ENCODE measurements around the gene ANK2.

Gene ANK2

DNA sequence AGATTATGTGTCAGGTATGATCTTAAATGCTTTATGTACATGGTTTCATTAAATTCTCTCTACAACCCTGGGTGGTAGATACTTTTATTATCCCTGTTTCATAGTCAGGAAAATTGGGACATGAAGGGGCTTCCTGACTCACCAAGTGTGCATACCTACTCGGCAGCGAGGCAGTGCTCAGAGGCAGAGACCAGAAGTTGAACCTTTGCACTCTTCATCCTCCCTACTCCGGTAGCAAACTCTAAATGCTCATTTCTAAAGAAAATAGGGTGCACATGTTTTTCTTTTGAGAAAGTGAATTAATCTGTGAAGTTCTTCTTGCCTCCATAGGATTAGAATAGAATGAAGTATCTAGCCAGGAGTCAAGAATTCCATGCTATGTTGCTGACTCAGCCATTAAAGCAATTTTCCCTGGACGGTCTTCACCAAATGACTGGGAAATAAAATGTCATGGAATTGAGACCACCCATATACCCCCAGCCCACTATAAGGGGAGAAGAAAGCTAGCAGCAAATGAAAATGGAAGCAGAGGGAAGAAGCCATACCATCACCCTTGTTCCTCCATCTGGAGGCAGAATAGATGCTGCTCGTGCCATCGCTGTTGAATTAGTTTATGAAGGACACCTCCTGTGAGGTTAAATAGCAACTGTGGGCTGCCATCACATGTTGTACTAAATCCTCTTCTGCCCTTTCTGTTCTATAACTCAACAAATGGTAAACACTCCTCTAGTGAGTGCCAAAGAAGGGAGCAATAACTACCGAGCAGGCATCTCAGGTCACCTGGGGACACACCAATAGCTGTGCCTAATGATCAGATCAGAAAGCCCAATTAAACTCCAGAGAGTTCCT is 356.6 kb downstream of the ANK2 start:
- DNase-seq: no peak

DNA sequence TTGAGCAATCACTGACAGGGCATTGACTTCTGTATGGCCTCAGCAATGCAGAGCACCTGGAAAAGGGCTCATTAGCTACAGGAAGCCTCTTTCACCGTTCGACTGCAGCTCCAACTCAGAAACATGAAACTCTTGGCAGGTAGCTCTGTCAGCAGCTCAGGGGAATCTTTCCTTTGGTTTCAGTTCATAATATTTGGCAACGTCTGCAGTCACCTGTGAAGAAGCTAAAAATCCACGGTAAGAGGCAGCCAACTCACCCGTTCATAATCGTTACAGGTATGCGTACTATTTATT is 357.2 kb downstream of the ANK2 start:
- DNase-seq: no peak

DNA sequence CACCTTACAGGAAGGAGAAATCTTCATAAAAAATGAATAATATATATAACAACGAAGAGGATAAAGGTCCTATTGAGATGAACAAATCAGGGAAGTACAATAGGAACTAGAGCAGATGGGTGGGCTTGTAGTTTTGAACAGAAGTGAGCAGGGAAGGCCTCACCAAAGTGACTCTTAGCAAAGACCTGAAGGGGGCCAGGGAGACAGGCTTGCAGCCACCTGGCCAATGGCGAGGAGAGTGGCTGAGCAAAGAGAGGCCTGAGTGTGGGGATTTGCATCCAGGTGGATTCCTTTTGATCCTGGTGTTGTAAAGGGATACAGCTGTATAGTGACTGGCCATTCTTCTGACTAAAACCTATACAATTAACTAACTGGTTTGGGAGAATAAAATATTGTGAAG is 358.0 kb downstream of the ANK2 start:
- no peak for DNase-seq

DNA sequence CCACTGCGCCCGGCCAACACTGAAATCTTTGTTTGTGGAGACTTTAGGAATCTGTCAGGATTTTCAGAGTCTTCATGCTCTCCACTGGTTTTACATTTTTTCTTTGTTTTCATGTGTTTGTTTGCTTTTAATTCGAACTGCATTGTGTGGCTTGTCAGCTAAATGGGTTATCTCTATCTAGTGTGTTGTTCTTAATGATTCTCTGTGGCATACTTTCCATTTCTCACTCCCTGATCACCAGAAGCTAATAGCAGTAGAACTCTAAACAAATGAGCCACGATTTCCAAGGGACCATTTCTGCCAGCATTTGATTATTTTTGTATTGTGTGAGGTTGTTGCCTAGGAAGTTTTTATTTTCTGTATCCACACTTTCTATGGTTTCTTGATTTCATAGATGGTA is 359.7 kb downstream of the ANK2 start:
- DNase-seq: no peak

DNA sequence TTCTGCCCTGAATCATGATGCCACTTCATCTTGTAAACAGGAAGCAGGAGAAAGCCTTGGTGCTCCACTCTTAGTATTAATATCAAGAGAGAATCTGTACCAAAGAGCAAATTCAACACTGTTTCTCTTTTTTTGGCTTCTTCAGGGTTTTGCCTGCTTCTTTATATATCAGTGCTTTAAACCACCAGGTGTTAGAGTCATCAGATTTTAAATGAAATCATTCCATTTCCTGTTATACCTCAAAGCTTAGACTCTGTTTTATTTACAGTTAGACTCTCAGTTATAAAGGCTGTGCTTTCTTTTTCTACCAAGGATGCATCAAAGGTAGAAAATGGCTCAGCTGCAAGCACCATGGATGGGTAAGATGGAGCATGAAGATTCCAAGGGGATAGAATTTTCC is 361.2 kb downstream of the ANK2 start:
- DNase-seq: no peak

DNA sequence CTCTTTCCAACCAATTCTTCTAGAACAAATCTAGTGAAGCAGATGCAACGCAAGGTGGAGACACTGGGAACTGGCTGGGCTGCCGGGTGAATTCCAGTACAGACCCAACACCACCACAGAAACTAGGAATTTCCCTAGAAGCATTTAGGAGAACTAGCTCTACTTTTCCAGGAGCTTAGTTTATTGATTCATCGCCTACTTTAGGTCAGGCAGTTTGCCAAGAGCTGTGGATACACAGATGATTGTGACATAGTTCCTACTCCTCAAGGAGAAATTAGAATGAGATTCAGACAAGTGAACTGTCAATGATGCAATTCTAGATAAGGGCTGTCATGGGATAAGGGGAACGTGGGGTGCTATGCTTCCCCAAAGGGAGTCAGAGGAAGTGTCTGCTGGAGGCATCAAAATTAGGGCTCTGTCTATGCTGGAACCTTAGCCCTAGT is 362.1 kb downstream of the ANK2 start:
- DNase-seq: peak in 1 of 2 experiments; percentile 11

DNA sequence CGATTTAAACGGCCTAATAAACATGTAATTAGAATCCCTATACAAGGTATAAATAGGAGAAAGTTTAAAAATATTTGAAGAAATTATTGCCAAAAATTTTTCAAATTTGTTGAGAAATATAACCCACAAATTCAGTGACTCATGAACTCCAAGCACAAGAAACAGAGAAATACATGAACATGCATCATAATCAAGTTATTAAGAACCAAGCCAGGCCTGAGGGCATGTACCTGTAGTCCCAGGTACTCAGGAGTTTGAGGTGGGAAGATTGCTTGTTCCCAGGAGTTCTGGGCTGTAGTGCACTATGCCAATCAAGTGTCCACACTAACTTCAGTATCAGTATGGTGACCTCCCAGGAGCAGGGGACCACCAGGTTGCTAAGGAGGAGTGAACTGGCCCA is 370.2 kb downstream of the ANK2 start:
- no peak for DNase-seq

DNA sequence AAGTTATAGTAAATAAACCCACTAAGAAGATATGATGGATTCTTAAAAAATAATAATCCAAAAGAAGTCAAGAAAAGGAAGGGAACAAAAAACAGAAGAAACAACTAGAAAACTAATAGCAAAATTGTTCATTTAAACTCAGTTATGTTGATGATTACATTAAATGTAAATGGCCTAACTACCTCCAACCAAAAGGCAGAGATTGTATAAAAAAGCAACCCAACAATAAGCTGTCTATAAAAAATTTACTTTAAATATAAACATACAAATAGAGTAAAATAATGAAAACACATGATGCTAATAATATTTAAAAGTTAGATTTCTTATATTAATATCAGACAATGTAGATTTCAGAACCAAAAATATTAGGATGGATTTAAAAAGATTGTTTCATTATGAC is 371.5 kb downstream of the ANK2 start:
- DNase-seq: no peak

DNA sequence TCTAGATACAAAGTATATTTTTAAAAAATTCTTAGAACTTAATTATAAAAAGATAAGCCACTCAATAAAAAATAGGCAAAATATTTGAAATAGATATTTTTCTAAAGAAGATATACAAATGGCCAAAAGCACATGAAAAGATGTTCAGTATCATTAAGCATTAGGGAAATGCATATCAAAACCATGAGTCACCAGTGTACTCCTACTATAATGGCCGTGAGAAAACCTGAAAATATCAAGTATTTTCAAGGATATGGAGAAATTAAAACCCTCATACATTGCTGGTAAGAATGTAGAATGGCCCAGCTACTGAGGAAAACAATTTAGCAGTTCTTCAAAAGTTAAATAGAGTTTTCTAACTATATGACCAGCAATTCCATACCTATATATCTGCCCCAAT is 374.2 kb downstream of the ANK2 start:
- no peak for DNase-seq

DNA sequence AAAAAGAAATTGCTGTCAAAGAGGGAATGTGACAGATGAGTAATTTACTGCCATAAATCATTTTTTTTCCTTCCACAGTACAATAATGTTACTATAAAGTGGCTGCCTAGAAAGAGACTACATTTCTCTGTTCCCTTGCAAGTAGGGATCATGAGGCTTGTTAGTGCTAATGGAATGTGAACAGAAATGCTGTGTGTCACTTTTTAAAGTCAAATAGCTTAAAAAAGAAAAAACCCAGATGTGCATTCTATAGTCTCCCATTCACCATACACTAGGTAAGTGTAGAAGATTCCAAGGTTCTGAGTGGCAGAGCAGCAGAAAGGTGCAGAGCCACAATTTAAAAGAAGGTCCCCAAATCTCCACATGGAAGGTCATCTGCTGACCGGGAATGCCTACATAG is 383.7 kb downstream of the ANK2 start:
- DNase-seq: no peak

Measured in AML-193 (cell line).